HUES64 (cell line): ENCODE data around the gene HTR4.
"Not testable (repeated sequence)": the region's sequence is repeated elsewhere in the genome, so short reads cannot be mapped to it uniquely, and the experiment has no call there.

ENCODE experiments used
- H3K27ac ChIP-seq: 2 replicates; pipeline ENCODE4 v1.7.0; 2013; ENCODE audit warnings: low read depth, low read length, inconsistent platforms
- H3K27me3 ChIP-seq: 2 replicates; pipeline ENCODE4 v1.6.1; 2013; ENCODE audit warnings: mild to moderate bottlenecking, low read length; ENCODE audit not compliant: insufficient read depth
- H3K36me3 ChIP-seq: 2 replicates; pipeline ENCODE4 v1.6.1; 2013; ENCODE audit warnings: mild to moderate bottlenecking, low read length; ENCODE audit not compliant: insufficient read depth
- H3K4me1 ChIP-seq: 2 replicates; pipeline ENCODE4 v1.6.1; 2013; ENCODE audit warnings: mild to moderate bottlenecking, low read length, moderate library complexity; ENCODE audit not compliant: insufficient read depth
- H3K4me3 ChIP-seq: 2 replicates; pipeline ENCODE4 v1.5.1; 2013; ENCODE audit warnings: mild to moderate bottlenecking, low read length, moderate library complexity
- H3K9ac ChIP-seq: 2 replicates; pipeline ENCODE4 v1.6.1; 2013; ENCODE audit warnings: mild to moderate bottlenecking, low read depth, low read length
- H3K9me3 ChIP-seq: 2 replicates; pipeline ENCODE4 v1.6.1; 2013; ENCODE audit warnings: low read depth, low read length; ENCODE audit not compliant: insufficient read depth
- WGBS: fragments of 150-250, 120-280 bp; methylation state at CpG from one replicate; pipeline ENCODE4 v1.1.7; 2013; ENCODE audit warnings: missing lambda C conversion rate; 5-methylcytosine and 5-hydroxymethylcytosine counted together

Gene HTR4

GRCh38 chr5:148469501-148469935 lies 184.8 kb downstream of the HTR4 start:
- Histone ChIP-seq H3K36me3 (no peaks in the 10 kb centered on the region), H3K9ac (no peak overlapping the region), H3K27me3 (no peaks in the 10 kb centered on the region), H3K27ac (no peak overlapping the region), H3K4me1 (no peaks in the 10 kb centered on the region), H3K9me3 (no peaks in the 10 kb centered on the region), H3K4me3 (no peak overlapping the region)
- WGBS = 91% methylated on average over 4 of the region's 4 CpGs

GRCh38 chr5:148468746-148469145 lies 185.6 kb downstream of the HTR4 start:
- not testable (repeated sequence) for H3K36me3 ChIP-seq, H3K4me3 ChIP-seq, H3K27me3 ChIP-seq, H3K9ac ChIP-seq, H3K4me1 ChIP-seq, H3K9me3 ChIP-seq, H3K27ac ChIP-seq
- 94% methylated on average over 5 of the region's 5 CpGs for WGBS

- H3K36me3 ChIP-seq = no peaks in the 10 kb centered on the region
- H3K9ac ChIP-seq = no peak overlapping the region
- no peaks in the 10 kb centered on the region for H3K27me3 ChIP-seq
- H3K27ac ChIP-seq = no peak overlapping the region
- no peak overlapping the region for H3K4me3 ChIP-seq
- H3K9me3 ChIP-seq = no peaks in the 10 kb centered on the region
- no peaks in the 10 kb centered on the region for H3K4me1 ChIP-seq
- WGBS = 90% methylated on average over 1 of the region's 1 CpG
These were observed 186.4 kb downstream of the HTR4 start for GRCh38 chr5:148467958-148468357.

- Histone ChIP-seq H3K36me3 (no peaks in the 10 kb centered on the region), H3K4me1 (no peaks in the 10 kb centered on the region), H3K4me3 (no peak overlapping the region), H3K27me3 (no peaks in the 10 kb centered on the region), H3K27ac (no peak overlapping the region), H3K9me3 (no peaks in the 10 kb centered on the region), H3K9ac (no peak overlapping the region)
- WGBS = 91% methylated on average over 4 of the region's 4 CpGs
These were observed 188.1 kb downstream of the HTR4 start for GRCh38 chr5:148466236-148466580.

GRCh38 chr5:148465381-148466235 lies 188.7 kb downstream of the HTR4 start:
- H3K27me3 ChIP-seq = no peaks in the 10 kb centered on the region
- no peak overlapping the region for H3K9ac ChIP-seq
- H3K36me3 ChIP-seq = no peaks in the 10 kb centered on the region
- H3K4me1 ChIP-seq = no peaks in the 10 kb centered on the region
- WGBS = 94% methylated on average over 4 of the region's 4 CpGs
- H3K9me3 ChIP-seq = no peaks in the 10 kb centered on the region
- no peak overlapping the region for H3K27ac ChIP-seq
- no peak overlapping the region for H3K4me3 ChIP-seq

- 93% methylated on average over 1 of the region's 1 CpG for WGBS
- Histone ChIP-seq H3K27ac (no peak overlapping the region), H3K36me3 (no peaks in the 10 kb centered on the region), H3K9me3 (no peaks in the 10 kb centered on the region), H3K27me3 (no peaks in the 10 kb centered on the region), H3K9ac (no peak overlapping the region), H3K4me1 (peaks cover 15% of the 10 kb centered on the region; the same call in 1 of the 2 replicates), H3K4me3 (no peak overlapping the region)
These were observed 194.7 kb downstream of the HTR4 start for GRCh38 chr5:148459669-148460068.

GRCh38 chr5:148458036-148458888 lies 196.1 kb downstream of the HTR4 start:
- H3K9me3 ChIP-seq = no peaks in the 10 kb centered on the region
- no peak overlapping the region for H3K9ac ChIP-seq
- H3K27ac ChIP-seq = no peak overlapping the region
- no peak overlapping the region for H3K4me3 ChIP-seq
- H3K4me1 ChIP-seq = peaks cover 23% of the 10 kb centered on the region; the same call in 1 of the 2 replicates
- 90% methylated on average over 3 of the region's 3 CpGs for WGBS
- no peaks in the 10 kb centered on the region for H3K27me3 ChIP-seq
- H3K36me3 ChIP-seq = no peaks in the 10 kb centered on the region

- Histone ChIP-seq H3K9ac (no peak overlapping the region), H3K27ac (no peak overlapping the region), H3K27me3 (no peaks in the 10 kb centered on the region), H3K4me1 (peaks cover 23% of the 10 kb centered on the region; the same call in 1 of the 2 replicates), H3K36me3 (no peaks in the 10 kb centered on the region), H3K9me3 (no peaks in the 10 kb centered on the region), H3K4me3 (no peak overlapping the region)
- WGBS = 48% methylated on average over 3 of the region's 5 CpGs
These were observed 197.1 kb downstream of the HTR4 start for GRCh38 chr5:148457183-148457620.

GRCh38 chr5:148455185-148455584 lies 199.1 kb downstream of the HTR4 start:
- 82% methylated on average over 5 of the region's 6 CpGs for WGBS
- Histone ChIP-seq H3K27ac (no peak overlapping the region), H3K9ac (no peak overlapping the region), H3K9me3 (no peaks in the 10 kb centered on the region), H3K4me1 (peaks cover 23% of the 10 kb centered on the region; the same call in 1 of the 2 replicates), H3K36me3 (no peaks in the 10 kb centered on the region), H3K4me3 (no peak overlapping the region), H3K27me3 (no peaks in the 10 kb centered on the region)

- H3K4me3 ChIP-seq = no peak overlapping the region
- no peak overlapping the region for H3K27ac ChIP-seq
- H3K9me3 ChIP-seq = no peaks in the 10 kb centered on the region
- H3K9ac ChIP-seq = no peak overlapping the region
- H3K36me3 ChIP-seq = no peaks in the 10 kb centered on the region
- H3K27me3 ChIP-seq = no peaks in the 10 kb centered on the region
- peaks cover 23% of the 10 kb centered on the region; the same call in 1 of the 2 replicates for H3K4me1 ChIP-seq
- 64% methylated on average over 5 of the region's 5 CpGs for WGBS
These were observed 199.8 kb downstream of the HTR4 start for GRCh38 chr5:148454576-148454975.

- no peaks in the 10 kb centered on the region for H3K36me3 ChIP-seq
- no peaks in the 10 kb centered on the region for H3K27me3 ChIP-seq
- H3K4me3 ChIP-seq = no peak overlapping the region
- peaks cover 23% of the 10 kb centered on the region; the same call in 1 of the 2 replicates for H3K4me1 ChIP-seq
- H3K27ac ChIP-seq = no peak overlapping the region
- 92% methylated on average over 10 of the region's 10 CpGs for WGBS
- no peaks in the 10 kb centered on the region for H3K9me3 ChIP-seq
- H3K9ac ChIP-seq = no peak overlapping the region
These were observed 201.7 kb downstream of the HTR4 start for GRCh38 chr5:148452499-148453193.
